HG03520 (cell line): Measurements from ENCODE around the gene RFC2.
"Not testable (repeated sequence)": the region's sequence is repeated elsewhere in the genome, so short reads cannot be mapped to it uniquely, and the experiment has no call there.

ENCODE experiments used
- ATAC-seq: cut with Tn5 transposase; IDR thresholded peaks from one replicate; pipeline ENCODE4 v1.9.1; 2021; ENCODE audit warnings: mild to moderate bottlenecking, moderate library complexity; ENCODE audit not compliant: unreplicated experiment

Gene RFC2

DNA sequence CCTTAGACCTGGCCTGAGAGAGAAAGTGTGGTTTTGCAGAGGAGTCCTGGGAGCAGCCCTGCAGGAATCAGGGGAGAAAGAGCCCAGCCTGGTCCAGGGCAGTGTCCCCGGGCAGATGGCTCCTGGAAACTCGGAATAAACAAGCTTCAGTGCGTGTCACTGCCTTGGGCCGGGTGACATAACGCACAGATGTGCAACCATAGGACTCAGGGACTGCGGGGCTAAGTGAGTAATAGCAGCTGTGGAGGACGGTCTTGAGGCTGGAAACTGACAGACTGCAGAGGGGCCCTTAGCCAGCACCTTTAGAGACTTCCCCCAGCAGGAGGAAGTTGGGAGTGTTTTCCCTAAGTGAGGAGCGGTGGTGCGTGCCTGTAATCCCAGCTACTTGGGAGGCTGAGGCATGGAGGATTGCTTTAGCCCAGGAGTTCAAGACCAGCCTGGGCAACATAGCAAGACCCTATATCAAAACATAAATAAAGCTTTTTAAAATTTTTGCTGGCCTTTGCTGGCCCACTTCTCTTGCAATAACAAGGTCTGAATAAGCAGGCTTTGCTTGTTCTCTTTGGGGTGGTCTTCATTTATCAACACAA lies 29.8 kb upstream of the RFC2 start:
- ATAC-seq = no peak

DNA sequence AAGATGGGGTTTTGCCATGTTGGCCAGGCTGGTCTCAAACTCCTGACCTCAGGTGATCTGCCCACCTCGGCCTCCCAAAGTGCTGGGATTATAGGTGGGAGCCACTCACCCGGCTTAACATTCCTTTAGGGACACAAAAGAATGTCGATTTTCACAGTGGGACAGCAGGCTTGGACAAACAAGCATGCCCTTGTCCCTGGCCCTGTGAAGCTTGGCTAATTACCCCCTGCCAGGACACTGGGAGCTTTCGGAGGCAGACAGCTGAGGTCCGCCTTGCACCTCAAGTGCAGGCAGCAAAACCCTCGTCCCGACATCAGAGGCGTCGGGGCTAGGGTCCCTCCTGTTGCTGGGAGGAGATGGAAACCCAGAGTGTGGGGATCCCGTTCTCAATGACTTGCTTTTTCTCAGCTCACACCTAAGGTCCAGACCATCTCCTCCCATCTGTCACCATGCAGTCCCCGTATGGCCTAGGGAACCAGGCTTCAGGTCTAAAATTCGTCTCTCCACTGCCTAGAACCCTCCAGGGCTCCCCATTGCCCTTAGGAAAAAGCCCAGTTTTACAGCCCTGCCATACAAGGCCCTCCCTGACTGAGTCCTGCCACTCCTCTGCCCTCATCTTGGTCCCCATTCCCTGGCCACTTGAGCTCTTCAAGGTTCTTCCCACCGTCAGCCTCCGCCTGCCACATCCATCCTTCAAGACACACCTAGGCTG lies 28.7 kb upstream of the RFC2 start:
- no peak for ATAC-seq

DNA sequence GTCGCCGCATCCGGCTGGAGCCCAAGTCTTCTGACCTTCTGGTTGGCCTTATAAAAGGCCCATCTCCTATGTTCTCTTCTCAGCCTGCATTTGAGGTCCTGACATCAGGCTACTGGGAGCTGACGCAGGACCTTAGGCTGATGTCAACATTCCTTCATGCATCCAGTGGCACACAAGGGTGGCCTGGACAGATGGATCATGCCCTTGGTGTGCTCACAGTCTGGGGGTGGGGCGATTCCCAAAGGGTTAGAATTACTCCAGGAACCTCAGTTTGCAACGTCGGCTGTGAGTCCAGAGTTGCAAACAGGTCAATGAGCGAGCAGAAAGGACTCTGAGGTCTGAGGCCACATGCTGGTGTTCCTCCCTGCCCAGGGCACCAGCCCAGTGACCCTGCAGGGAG lies 26.8 kb upstream of the RFC2 start:
- ATAC-seq = no peak

DNA sequence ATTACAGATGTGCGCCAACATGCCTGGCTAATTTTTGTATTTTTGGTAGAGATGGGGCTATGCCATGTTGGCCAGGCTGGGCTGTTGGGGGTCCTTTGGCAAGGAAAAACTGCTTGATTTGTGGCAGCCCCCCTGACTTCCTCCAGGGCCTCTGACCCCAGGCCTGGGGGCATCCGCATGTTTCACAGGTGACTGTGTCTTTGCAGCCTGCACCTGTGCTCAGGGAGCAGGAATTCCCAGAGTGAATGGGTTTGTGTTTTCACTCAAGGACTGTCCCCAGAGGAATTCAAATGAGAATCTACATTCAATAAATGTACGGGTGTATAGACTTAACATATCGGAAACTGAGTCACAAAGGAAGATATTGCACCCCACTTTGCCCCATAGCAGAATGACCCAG lies 23.4 kb upstream of the RFC2 start:
- ATAC-seq = no peak

DNA sequence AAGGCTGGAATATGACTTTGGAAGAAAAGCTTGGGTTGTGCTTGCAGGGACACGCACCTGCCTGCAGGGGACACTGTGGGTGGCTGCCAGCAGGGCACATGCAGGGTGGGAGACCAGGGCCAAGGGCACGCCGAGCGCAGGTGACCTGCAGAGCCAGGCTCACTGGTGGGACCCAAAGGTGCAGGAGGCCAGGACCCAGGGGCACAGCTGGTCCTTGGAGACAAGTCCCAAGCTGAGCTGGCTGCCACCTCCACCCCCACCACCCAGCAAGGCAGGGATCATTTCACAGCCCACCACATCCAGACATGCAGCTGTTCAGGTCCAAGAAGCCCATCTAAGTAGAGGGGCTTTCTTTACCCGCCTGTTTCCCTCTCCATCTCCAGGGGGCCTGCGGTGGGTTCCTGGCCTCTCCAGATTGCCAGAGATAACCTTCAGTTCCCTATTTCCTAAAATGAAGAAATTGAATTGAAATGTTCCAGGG lies 21.2 kb upstream of the RFC2 start:
- no peak for ATAC-seq

DNA sequence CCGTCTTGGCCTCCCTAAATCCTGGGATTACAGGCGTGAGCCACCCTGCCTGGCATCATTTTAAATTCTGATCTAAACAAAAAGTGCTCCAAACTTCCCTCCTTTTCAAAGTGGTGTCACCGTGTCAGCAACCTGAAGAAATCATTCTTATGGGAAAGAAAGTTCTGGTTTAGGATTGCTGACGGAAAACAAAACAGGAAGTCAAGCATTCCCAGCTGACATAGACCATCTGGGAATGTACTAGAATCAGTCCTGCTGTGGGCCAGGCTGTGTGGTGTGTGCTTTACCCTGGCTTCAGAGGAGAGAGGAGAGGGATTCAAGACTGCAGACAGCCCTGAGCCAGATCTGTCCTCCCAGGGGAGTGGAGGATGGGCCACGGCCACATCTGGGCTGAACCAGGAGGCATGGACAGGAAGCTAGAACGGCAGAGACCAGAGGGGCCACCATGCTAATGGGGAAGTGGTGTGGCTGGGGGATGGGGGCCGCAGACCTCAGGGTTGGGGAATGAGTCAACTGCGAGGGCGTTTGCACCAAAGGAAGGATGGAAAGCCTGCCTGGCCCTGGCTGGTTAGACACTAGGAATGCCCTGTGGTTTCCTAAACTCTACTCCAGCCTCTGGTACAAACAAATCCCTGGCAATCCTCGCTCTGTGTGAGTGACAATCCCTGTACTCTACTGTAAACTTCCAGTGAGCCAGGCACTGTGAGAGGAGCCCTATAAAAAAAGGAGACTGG lies 18.3 kb upstream of the RFC2 start:
- ATAC-seq = peak; percentile 71

DNA sequence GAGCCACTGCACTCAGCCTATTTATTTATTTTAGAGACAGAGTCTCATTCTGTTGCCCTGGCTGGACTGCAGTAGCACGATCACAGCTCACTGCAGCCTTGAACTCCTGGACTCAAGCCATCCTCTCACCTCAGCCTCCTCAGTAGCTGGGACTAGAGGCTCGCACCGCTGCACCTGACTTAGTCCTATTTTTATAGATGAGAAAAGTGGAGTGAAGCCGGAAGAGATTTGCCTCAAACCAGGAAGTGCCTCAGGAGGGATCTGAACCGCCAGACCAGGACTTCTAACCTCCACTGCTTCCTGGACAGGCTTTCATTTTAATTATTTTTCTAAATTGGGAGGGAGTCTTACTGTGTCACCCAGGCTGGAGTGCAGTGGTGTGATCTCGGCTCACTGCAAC lies 17.5 kb upstream of the RFC2 start:
- no peak for ATAC-seq

DNA sequence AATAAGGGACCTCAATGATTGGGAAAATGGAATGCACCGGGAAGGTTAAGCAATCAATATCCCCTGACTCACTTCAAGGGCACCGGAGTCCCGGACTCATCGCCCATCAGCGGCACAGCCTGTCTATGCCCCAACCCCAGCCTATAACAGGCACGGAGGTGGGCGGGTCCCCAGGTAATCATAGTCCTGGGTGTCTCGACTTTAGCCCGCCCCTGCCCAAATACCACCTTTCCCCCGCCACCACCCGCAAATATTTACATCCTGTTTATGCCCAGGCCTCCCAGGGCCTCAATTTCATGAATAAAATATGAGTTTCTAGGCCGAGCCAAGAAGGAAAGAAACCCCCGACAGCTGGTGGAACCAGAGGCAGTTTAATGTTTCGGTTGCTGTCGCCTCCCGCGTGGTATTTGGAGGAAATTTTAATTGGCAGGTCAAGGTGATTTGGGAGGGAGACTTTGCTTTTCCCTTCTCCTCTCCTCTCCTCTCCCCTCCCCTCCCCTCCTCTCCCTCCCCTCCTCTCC lies 15.6 kb upstream of the RFC2 start:
- ATAC-seq = no peak

DNA sequence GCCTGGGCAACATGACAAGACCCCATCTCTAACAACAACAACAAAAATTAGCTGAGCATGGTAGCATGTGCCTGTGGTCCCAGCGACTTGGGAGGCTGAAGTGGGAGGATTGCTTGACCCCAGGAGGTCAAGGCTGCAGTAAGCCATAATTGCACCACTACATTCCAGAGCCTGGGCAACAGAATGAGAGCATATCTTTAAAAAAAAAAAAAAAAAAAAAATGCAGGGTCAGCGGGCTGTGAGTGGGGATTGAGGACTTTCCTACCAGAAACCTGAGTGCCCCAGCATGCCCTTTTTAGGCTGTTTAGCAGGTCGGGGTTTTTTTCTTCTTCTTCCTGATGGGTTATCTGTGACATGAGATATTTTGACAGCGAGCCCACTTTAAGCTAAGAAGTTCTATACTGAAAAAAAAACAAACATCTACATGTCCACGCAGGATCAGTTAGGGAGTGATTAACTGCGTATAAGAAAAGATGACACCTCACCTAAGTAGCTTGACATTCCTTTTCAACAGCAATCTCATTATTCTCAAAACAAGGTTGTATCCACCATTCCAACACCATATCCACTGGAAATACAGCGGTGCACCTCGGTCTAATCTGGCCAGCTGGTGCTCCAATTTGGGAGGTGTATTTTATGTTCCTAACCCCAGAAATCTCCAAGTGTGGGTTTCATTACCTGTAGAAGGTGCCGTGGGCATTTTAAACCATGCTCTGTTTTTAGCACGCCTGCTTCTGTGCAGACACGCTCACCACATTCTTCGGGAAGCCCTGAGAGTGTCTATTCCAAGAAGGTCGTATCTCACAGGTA lies 13.8 kb upstream of the RFC2 start:
- ATAC-seq = no peak

DNA sequence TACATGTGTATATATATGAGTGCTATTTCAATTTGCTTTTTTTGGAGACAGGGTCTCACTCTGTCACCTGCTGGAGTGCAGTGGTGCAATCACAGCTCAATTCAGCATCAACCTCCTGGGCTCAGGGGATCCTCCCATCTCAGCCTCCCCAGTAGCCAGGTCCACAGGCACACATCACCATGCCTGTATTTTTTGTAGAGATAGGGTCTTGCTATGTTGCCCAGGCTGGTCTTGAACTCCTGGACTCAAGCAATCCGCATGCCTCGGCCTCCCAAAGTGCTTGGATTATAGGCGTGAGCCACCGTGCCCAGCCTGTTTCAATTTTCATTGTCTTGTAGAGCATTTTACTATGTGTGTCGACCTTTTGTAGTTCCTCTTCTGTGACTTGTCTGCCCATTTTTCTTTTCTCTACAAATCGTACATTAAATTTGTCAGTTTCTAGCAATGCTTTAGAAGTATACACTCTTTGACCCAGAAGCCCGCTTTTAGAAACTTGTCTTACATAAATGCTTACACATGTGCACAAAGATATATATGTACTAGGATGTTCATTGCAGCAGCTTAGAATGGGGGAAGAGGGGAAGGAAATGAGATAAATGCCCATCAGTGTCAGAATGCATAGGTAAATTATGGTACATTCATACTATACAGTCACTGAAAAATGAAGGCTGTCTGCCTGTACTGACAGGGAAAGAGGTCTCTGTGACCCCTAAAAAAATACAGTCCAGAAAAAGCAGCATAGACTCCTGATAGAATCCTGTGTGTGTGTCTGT lies 12.2 kb upstream of the RFC2 start:
- ATAC-seq = no peak

DNA sequence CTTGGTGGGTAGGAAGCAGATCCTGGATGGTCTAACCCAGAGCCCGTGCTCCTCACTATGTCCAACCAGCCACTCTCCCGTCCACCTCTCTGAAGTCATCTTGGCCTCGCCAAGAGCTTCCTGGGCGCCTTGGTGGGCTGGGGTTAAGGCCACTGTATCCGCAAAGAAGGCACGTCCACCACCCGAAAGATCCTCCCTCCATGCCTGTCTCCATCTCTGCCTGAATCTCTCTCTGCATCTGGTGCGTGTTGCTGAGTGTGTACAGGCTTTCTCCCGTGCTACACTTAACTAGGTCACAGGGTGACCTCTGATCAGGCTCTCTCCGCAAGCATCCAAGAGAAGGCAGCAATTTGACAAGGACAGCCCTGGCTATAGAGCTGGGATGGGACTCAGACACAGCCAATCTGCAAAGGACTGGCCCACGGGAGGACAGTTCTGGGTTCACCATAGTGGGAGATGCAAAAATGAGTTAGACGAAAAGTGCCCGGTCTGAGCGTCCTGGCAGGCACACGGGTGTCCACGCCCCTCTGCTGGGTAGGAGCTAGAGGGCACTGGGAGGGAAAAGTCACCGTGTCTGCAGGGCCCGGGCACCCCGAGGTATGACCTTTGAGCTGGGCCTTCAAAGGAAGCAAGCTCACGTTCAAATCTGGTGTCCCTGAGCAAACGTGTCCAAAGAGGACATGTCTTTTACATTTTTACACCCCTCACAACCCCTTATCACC lies 9.4 kb upstream of the RFC2 start:
- ATAC-seq = no peak

DNA sequence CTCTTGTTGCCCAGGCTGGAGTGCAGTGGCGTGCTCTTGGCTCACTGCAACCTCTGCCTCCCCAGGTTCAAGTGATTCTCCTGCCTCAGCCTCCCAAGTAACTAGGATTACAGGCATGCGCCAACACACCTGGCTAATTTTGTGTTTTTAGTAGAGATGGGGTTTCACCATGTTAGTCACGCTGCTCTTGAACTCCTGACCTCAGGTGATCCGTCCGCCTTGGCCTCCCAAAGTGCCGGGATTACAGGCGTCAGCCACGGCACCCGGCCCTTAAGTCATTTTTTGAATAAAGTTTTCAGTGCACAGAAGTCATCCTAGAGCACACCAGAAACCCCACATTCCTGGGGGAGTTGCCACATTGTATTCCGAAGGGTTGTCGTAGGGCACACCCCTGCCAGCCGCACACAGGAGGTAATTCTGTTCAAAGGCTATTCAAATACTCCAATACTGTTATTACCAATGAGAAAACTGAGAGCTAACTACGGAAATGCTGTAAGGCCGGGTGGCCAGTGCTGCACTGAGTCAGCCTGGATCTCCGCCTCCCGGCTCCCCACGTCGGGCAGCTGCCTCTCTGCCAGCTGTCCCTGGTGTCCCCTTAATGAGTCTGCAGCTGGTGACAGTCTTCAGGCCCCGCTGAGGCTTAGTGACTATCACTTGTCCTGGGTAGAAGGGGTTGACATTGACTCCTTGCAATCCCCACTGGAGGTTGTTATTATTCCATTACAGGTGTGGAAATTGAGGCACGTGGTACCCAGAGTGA lies 8.6 kb upstream of the RFC2 start:
- no peak for ATAC-seq

DNA sequence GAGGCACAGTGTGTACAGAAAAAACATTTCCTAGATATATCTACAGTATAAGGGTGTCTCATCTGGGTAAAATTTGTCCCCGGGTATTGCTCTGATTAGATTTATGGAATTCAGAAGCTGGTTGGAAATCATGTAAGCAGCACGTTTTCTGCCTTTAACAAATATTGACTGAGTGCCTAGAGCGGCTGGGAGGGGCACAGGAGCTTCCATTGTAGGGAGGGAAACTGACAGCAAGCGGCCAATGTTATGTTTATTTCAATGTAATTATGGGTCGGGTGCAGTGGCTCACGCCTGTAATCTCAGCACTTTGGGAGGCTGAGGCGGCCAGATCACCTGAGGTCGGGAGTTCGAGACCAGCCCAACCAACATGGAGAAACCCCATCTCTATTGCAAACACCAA lies 4.4 kb upstream of the RFC2 start:
- ATAC-seq = no peak

DNA sequence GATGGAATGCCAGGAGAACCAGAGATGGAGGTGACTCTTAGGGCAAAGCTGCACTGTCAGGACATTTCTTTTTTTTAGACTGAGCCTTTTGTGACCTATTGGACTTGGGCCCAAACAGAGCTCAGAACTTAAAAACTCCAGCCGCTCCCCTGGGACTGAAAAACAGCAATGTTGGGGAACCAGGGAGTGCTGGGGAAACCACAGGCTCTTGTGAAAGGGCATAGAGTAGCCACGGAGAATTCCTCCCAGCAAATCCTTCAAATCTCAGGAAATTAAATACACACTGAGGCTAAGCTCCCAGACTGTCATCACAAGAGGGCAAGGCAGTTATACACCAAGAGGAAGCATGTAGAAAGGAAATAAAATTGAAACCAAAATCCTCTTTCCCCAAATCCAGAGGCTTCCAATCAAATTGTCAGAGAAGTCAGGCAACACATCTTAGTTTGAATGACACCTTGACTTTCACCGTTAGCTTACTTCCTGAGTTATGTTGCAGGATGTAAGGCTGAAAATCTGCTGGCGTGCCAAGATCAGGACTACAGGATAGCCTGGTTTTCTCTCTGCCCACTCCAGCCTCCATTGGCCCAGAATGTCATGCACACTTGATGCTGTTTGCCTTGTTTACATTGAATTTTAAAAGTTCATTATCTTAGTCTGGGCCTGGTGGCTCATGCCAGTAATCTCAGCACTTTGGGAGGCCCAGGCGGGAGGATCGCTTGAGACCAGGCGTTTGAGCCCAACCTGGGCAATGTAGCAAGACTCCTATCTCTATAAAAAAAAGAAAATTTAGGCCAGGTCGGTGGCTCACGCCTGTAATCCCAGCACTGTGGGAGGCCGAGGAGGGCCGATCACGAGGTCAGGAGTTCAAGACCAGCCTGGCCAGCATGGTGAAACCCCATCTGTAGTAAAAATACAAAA lies 2.6 kb upstream of the RFC2 start:
- ATAC-seq = no peak

DNA sequence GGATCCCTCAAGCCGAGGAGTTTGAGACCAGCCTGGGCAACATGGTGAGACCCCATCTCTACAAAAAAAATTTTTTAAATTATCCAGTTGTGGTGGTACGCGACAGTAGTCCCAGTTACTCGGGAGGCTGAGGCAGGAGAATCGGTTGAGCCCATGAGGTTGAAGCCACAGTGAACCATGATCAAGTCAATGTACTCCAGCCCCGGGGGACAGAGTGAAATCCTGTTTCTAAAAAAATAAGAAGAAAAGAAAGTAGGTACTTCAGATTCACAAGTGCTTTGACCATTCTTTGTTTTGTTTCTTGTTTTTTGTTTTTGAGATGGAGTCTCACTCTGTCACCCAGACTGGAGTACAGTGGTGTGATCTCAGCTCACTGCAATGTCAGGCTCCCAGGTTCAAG lies 1.3 kb upstream of the RFC2 start:
- ATAC-seq = not testable (repeated sequence)

DNA sequence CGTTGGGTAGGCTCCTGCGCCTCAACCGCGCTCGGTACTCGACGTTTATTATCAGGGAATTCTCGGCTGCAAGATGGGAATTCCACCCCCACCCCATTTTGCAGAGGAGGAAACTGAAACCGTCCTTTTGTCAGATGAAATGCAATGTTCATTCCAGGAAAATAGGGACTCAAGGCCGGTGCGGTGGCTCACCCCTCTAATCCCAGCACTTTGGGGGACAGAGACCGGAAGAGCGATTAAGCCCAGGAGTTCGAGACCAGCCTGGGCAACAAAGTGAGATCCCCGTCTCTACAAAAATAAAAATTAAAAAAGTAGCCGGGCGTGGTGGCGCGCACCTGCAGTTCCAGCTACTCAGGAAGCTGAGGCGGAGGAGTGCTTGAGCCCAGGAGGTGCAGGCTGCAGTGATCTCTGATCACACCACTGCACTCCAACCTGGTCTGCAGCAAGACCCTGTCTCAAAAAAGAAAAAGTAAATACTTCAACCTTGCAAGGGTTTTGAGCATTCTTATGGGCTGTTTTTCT lies 720 bp upstream of the RFC2 start:
- no peak for ATAC-seq

DNA sequence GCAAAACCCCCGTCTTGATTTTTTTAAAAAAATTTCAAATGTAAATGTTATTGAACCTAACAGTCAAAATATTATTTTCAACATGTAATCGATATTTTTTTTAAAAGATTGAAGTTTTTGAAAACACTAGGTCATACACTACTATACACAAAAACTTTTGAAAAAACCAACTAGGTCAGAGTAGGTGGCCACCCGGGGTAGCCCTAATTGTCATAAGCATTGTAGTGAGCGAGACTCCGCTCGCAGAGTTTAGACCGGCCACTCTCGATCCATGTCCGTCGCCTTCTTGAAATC lies 417 bp downstream of the RFC2 start:
- ATAC-seq = no peak

DNA sequence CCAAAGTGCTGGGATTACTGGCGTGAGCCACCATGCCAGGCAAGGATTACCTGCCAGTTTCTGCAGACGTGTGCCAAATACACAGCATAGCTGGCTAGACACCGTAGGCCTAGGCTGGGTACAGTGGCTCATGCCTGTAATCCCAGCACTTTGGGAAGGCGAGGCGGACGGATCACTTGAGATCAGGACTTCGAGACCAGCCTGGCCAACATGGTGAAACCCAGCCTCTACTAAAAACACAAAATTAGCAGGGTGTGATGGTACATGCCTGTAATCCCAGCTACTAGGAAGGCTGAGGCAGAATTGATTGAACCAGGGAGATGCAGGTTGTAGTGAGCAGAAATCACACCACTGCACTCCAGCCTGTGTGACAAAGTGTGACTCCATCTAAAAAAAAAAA lies 868 bp downstream of the RFC2 start:
- ATAC-seq = no peak
